HG02885 (cell line): ENCODE data around the gene TFB2M.

Experiments
- ATAC-seq: cut with Tn5 transposase; IDR thresholded peaks from one replicate; pipeline ENCODE4 v1.9.1; 2021; ENCODE audit warnings: mild to moderate bottlenecking; ENCODE audit not compliant: unreplicated experiment, poor library complexity

Gene TFB2M

DNA sequence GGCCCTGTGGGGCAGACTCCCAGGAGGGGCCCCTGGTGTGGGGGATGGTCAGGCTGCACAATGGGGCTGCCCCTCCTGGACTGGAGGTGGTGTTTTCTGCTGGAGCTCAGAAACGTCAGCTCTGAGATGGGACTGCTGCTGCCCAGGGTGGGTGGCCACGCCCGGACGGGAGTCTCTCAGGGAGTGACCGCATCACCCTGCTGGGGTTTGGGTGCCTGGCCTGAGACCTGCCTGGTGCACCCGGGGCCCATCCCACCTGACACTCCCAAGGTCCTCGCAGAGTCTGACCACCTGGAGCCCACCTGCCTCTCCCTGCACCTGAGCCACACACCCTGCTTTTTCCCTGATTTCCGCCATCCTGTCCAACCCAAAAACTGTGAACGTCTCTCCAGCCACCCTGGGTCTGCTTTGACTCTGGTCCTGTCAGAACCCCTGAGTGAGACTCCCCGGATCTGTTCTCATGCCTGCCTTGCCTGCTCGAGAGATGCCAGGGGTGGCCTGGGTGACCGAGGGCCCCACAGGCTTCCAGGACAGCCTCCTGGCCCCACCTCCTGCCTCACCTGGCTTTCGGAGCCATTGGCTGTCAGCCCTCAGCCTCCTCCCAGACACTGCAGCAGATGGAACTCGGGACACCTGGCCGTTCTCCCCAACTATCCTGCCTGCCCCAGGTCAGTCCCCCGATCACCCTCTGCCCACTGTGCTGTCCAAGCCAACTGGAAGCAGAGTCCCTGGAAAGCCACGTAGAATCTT is 47.4 kb downstream of the TFB2M start:
- ATAC-seq = no peak

- ATAC-seq = no peak
These were observed 48.7 kb downstream of the TFB2M start for GRCh38 chr1:246517391-246517790.

DNA sequence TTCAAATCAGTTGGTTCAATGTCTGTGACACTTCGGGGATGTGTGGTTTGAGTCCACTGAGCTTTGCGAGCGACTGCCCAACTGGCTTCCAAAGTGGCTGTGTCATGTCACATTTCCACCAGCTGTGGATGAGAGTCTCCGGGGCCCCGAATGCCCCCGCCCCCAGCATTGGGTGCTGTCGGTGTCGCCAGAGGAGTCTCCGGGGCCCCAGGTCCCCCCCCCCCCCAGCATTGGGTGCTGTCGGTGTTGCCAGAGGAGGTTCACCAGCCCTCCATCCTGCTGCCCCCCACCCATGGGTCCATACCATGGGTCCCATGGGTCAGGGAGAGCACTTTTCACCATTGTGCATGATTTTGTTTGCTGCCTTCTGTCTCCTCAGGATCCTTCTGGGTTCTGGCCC is 49.9 kb downstream of the TFB2M start:
- no peak for ATAC-seq

GRCh38 chr1:246515390-246516005 is 50.6 kb downstream of the TFB2M start:
- no peak for ATAC-seq

GRCh38 chr1:246513619-246514343 is 52.3 kb downstream of the TFB2M start:
- ATAC-seq = no peak

DNA sequence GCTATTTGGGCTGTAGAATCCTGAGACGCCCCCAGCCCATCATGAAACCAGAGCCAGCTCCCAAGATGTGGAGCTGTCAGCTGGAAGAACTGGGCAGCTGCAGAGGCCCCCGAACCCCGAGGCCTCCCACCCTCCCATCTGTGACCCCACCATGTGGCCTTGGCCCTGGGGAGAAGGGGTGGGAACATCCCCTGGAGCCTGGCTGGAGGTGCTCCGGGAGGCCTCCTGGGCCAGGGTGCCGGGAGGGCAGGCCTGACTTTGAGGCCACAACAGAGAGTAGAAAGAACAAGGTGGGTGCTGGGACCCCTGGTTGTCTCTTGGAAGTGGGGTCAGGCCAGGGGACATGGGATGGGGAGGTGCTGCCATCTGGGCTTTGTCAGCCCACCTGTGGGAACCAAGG is 53.0 kb downstream of the TFB2M start:
- ATAC-seq = no peak

GRCh38 chr1:246512635-246513034 is 53.4 kb downstream of the TFB2M start:
- ATAC-seq = no peak

GRCh38 chr1:246512230-246512629 is 53.8 kb downstream of the TFB2M start:
- ATAC-seq = no peak

GRCh38 chr1:246511203-246511602 is 54.9 kb downstream of the TFB2M start:
- ATAC-seq = no peak

GRCh38 chr1:246510147-246511030 is 55.7 kb downstream of the TFB2M start:
- no peak for ATAC-seq

- no peak for ATAC-seq
These were observed 57.0 kb downstream of the TFB2M start for GRCh38 chr1:246508897-246509688.

DNA sequence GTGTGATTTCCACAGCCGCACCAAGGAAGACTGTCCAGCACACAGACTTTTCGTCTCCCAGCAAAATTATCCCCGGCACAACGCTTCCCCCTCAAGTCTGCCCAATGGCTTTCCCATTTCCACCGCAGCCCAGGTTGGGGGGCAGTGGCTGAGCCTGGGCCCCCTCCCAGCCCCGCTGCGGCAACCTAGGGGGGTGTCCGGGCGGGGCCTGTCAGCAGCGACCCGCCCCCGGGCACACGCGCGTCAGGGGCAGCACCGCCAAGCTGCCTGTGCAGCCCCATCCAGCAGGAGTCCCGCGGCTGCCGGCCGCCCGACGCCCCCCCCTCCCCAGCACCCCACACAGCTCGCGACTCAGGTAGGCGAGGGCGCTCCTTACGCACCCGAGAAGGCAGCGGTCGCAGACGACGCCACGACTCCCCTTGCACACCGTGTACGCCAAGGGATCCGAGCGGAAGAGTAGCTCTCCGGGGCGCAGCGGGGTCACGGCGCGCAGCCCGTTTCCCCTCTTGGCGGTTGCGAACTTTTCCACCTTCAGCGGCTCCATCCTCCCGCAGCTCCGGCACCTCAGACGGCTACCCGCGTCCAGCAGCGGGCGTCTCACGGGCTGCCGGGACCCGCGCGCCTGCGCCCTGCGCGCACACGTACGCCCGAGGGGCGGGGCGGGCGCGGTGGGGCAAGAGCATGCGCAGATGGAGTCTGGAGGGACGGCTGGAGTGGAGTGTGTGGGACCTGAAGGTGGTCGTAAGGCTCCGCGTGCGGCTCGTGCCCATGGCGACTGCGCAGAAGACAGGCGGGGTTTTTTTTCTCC is 59.2 kb downstream of the TFB2M start, which contains the start of gene SMYD3:
TSS of gene SMYD3 (minus strand) at position 606 of the 808 bp plus-strand sequence.
- ATAC-seq = peak; percentile 93

DNA sequence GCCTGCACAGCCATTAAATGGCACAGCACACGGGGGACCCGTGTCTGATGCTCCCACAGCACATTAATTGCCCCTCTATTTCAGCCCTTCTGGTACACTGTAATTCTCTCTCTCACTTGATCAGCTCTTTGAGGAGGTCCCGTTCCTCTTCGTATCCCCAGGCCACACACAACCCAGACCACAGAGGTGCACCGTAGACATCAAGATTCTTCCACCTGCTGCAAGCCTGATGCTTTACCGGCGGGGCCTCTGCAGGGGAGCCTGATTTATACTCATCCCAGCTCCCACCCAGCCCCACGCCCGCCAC is 59.7 kb downstream of the TFB2M start:
- ATAC-seq = peak; percentile 23

DNA sequence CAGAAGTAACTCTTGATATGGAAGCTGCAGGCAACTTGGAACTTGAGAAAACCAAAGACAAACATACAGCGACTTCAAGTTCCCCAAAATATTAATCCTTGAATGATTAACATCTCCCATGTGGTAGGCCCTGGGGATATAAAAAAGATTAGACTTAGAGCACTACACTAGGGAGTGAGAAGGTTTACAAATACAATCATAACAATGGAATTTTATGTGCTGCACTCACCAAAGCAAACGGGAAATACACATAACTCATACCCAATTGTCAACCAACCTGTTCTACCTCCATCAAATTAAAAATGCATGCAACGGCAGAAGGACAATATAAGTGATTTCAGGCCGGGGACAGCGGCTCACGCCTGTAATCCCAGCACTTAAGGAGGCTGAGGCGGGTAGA is 62.7 kb downstream of the TFB2M start:
- ATAC-seq = no peak

DNA sequence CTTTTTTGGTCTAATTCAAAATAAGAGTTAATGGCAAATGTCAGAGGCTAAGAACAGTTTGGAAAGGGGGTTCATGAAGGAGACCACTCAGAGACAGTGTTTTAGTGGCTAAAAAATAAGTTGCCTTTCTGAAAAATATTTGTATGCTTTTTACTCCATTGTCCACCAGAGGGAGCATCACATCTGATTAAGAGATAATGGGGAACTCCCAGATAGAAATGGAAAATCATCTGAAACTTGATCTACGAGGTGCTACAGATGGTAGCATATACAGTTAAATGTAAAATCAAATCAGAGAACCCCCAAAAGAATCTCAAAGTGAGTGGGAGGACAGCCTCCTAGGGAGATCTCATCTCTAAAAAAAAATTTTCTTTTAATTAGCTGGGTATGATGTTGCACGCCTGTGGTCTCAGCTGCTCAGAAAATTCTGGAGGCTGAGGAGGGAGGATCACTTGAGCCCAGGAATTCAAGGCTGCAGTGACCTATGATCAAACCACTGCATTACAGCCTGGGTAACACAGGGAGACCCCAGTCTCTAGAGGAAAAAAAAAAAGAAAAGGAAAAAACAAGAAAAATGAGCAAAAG is 68.6 kb downstream of the TFB2M start:
- peak; percentile 74 for ATAC-seq

- peak; percentile 60 for ATAC-seq
These were observed 73.3 kb downstream of the TFB2M start for GRCh38 chr1:246492611-246493245.

- ATAC-seq = no peak
These were observed 74.5 kb downstream of the TFB2M start for GRCh38 chr1:246491551-246492053.
